ENCODE measurements around the gene POLR3GL.

Gene POLR3GL

DNA sequence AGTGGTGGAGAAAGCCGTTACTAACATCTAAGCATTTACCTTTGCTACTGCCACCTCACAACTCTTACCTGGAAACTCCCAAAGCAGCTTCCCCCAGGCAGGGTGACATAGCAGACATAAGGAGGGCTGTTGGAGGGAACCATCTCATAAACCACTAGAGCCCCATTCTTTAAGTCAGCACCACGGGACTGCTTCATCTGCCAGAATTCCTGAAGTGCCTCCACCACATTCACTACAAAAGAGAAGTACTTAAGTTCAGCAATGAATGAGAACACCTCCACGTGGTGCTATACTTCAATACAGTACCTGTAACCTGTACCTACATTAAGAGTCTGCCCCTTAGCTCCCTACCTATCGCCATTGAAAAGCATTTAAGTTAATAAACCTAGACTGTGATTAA lies 16.9 kb upstream of the POLR3GL start:
- no peak for FAIRE-seq
- no peak for DNase-seq (ENCODE audit: low spot score)

DNA sequence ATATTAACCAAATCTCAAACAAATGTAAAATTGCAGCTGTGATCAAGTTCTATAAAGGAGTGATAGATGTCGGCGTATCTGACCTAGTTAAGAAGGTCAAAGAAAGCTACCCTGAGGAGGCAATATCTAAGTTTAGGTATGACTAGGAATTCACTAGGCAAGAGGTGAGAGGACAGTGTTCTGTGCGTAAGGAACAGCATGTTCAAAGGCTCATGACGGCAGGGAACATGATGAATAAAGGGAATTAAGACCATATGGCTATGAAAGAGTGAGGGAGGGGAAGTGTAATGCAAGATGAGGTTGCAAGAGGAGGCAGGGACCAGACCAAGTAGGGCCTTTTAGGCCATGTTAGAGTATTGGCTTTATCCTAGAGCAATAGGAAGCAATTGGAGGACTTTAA lies 15.3 kb upstream of the POLR3GL start:
- DNase-seq (ENCODE audit: low spot score) (no peak), FAIRE-seq (no peak)

DNA sequence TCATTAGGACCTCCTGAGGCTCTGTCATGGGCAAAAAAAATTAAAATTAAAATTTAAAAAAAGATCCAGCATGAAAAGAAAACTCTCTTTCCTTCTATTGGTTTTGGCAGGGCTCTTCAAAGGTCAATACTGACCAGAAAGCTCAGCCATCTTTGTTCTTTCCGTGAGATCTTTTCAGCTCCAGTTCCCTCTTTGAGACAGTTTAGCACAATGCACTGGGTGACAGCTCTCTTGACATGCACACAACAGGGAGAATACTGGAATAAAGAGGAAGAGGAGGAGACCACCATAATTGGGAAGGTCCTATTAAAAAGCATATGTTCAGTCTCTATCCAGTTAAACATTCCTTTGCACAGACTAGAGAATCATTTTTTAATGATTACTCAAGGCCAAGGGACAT lies 13.0 kb upstream of the POLR3GL start:
- no peak for DNase-seq (ENCODE audit: low spot score)
- no peak for FAIRE-seq

DNA sequence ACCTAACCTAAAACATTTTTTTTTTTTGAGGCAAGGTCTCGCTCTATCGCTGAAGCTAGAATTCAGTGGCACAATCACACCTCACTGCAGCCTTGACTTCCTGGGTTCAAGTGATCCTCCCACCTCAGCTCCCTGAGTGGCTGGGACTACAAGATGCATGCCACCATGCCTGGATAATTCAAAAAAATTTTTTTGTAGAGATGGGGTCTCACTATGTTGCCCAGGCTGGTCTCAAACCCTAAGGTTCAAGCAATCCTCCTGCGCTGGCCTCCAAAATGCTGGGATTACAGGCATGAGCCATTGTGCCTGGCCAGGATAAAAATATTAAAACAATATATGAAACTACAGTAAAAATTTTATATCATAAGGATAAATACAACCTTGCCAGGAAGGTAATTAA lies 11.6 kb upstream of the POLR3GL start:
- FAIRE-seq (no peak), DNase-seq (ENCODE audit: low spot score) (no peak)

DNA sequence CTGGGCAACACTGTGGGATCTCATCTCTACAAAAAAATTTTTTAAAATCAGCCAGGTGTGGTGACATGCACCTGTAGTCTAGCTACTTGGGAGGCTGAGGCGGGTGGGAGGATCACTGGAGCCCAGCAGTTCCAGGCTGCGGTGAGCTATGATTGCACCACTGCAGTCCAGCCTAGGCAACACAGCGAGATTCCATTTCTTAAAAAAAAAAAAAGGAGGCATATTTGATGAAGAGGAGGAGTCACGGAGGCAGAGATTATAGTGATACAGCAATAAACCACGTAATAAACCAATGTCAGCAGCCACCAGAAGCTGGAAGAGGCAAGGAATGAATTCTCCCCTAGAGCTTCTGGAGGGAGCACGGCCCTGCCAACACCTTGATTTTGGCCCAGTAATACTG lies 10.6 kb upstream of the POLR3GL start:
- DNase-seq (ENCODE audit: low spot score): no peak
- no peak for FAIRE-seq

DNA sequence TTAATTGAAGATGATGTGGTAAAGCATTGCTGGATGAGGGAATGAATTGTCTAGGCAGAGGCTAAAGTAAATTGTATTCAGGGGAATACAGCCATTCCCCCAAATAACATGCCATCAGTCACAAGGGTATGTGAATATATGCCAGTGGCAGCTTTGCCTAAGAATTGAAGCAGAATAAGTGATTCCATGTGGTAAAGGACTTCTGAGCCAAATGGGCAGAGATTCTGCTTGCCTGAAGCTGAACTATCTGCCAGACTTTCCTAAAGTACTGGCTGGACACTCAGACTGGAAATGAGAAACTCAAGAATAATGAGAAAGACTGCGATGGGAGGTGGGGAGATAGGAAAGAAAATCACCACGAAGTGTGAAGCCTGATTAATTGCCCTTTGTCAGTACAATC lies 9.1 kb upstream of the POLR3GL start:
- DNase-seq (ENCODE audit: low spot score): no peak
- FAIRE-seq: no peak

DNA sequence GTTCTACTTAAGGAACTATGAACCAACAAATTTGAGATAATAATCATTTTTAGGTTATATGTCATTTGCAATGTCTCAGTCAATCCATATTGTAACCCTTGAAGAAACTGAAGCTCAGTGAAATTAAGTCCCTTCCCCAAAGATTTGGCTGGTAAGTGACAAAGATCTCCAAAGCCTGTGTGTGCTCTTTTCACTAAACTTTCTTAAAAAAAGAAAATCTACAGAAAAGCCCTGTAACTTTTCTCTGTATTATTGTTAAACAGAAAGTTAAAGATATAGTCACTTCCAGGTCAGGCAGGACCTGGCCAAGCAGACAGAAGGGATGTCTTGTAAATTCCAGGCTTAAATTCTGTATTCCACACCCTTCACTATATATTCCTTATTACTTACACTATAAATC lies 8.1 kb upstream of the POLR3GL start:
- DNase-seq (ENCODE audit: low spot score): no peak
- FAIRE-seq: no peak

DNA sequence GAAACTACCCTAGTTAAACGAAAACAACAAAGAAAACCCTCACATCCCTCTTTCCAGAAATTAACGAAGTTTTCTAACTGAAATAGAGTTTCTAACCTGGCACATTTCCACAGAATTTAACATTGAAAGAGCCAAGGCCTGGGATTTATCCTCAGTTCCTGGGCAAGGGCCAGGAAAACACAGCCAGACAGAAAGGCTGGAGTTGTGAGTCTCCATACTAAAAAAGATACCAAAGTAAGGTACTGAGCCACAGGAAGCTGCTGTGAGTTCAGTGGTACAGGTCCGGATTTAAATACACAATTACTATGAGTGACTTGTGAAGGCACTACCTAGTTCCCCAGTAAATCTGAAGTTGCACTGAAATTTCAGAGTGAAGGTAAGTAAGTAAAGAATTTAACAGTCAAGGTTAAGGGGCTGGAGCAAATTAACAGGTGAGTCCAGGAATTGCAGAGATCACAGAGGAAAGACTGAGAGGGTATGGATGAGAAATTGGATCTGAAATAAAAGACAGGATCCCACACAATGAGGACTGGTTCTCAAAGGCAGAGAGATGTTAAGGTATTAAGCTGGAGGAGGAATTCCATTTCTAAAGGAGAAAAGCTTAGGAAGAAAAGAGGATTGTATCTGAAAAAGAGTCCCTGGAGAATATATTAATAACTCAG lies 7.6 kb upstream of the POLR3GL start:
- DNase-seq (ENCODE audit: low spot score) (no peak), FAIRE-seq (no peak)

DNA sequence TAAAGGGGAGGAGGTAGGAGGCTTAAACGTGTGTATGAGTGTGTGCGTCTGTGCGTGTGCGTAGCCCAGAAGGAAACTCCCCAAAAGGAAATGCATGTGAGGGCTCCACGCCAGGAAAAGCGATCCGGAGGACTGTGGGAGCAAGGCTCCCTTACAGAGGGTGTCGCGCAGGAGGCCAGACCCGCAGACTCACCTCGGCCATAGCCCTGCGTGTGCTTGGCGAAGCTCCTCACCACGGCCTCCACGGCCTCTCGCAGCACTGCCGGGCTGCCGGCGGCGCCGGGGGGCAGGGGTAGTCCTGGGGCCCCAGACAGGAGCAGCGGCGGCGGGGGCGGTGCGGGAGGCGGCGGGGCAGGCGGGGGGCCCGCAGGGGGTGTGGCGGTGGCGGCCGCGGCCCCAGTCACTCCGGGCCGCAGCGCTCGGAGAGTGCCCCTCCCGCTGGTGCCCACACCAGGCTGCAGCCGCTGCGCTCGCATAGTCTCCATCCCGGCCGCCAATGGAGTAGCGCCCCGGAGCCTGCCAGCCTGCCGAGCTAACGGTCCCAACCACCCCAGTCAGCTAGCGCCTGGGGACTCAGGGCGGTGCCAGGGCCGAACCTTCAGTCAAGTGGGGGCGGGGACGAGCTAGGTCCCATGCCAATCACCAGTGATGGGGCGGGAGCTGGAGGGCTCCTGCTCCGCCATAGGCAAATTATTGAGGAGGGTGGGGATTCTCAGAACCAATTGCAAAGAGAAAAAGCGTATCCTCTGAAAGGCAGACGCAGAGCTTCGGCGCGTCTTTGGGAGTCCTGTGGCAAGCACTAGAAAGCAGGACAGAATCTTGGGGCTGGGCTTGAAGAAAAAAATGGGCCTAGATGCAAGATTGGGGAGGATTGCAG lies 6.8 kb upstream of the POLR3GL start, which contains the start of gene LIX1L:
LIX1L (minus strand) TSS at position 575 of the 877 bp plus-strand sequence; CDS start at position 485, 90 bp downstream.
- FAIRE-seq (no peak), DNase-seq (ENCODE audit: low spot score) (peak; percentile 95)

DNA sequence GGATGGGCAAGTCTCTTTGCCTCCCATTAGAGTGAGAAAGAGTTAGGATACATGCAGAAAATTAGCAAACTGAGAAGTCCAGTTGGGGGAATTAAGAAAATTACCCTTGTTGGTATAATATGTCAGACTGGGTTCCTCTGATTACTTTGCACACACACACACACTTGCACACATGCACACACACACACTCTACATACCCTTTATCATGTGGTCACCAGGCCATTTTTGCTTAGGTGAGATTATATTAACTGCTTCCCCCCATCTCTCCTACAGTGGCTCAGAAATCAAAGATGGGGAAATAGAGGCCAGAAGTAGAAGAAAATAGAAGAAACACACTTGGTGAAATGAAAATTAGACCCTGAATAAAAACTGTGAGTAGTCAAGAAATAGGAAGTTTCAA lies 5.8 kb upstream of the POLR3GL start:
- DNase-seq (ENCODE audit: low spot score) (no peak), FAIRE-seq (no peak)

DNA sequence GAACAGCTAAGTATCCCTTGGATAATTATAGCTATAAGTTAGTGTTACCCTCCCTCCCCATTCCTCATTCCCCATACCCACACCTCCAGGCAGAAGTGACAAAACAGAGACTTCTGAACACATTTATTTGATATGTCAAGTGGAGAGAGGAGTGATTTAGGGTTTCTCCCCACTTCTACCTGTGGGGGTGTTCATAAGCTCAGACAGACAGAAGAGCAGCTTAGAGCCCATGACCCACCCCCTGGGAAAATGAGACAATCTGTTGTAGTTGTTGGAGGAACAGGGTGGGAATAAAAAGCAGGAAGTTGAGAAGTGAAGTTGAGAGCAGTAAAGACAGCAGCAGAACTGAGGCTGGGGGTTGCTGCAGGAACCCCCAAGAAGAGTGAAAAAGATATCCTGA lies 5.2 kb upstream of the POLR3GL start:
- FAIRE-seq (no peak), DNase-seq (ENCODE audit: low spot score) (no peak)

DNA sequence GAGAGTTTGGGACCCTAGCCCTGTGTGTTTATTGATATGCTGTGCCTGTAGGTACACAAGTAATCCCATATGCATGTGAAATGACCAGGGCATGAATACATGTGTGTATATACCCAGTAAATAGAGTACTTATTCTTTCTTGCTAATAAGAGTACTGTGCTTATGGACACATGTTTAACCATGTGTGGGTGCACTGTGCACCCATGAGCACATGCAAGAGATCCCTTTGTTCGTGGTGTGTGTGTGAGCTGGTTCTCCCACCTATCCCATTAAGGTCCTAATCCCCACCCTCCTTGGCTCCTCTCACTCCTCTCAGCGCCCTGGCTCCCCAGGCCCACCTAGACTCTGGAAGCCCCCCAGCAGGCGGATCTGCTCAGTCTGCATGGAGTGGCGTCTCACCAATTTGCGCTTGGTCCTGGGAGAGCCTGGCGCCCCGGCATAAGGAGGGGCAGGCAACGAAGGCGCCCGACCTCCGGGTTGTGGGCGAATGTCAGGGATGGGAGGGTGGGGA lies 4.5 kb upstream of the POLR3GL start:
- FAIRE-seq: no peak
- DNase-seq (ENCODE audit: low spot score): no peak

DNA sequence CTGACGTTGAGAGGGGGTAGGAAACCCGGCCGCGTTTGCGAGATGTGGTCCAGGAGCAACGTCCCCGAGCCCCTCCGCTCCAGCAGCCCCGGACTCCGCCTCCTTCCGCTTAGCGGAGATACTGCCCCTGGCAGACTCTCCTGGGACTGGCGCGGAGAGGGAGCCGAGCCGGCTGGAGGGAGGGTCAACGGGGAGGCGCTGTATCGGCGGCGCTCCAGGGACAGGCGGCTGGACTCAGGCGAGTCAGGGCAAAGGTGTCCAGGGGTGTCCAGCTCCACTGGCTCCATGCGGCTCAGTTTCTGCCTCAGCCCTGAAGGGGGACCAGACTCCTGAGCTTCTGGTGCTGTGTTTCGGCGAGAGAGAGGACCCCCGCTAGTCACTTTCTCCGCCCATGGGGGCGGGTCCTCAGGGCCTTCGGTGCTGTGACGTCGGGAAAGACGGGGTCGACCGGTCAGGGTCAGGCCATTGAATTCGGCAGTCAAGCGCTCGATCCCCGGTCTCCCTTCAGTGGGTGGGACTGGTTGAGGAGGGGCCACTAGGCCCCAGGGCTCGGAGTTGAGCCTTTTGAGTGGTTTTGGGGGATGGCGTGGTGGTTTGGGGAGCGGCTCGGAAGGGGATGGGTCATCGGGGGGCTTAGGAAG lies 3.9 kb upstream of the POLR3GL start:
- no peak for DNase-seq (ENCODE audit: low spot score)
- FAIRE-seq: no peak

DNA sequence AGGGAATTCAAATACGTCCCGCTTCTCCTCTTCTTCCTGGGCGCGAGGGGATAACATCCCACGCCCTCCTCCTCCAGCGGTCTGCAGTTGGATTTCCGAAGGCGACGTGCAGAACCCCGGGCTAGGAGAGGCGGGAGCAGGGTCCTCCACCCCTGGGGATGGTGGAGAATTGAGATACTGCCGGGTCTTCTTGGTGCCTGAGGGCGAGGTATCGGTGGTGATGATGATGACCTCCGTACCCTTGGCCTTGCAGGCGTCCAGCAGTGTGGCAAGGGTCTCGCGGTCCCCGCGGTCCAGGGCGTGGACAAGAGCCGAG lies 3.4 kb upstream of the POLR3GL start:
- FAIRE-seq (no peak), DNase-seq (ENCODE audit: low spot score) (no peak)

DNA sequence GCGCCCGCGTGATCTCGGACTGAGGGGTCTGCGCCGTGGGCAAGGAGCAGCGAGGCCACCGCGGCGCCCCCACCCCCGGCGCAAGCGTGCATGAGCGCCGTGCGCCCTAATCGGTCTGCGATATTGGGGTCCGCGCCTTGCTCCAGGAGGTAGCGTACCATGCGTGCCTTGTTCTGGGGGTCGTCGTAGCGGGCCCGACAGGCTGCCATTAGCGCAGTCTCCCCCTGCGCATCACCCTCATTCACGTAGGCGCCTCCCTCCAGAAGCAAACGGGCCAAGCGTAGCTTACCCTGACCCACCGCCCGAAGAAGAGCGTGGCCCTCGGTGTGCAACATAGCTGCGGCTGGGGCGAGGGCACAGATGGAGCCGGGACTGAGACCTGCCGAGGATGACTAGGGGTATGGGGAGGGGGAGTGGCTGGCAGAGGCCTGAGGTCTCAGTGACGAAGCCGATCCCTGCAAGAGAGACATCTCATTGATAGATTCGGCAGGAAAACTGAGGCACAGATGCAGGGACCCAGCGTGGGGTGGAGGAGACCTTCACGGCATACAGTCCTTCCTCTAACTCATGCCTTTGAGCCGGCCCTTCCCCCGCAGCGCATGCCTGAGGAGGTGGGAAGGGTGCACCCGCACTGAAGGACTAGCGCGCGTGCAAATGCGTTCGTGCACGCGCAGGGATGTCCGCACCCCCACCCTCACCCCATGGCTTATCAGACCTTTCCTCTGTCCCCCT lies 2.9 kb upstream of the POLR3GL start:
- DNase-seq (ENCODE audit: low spot score) (peak; percentile 39), FAIRE-seq (no peak)

DNA sequence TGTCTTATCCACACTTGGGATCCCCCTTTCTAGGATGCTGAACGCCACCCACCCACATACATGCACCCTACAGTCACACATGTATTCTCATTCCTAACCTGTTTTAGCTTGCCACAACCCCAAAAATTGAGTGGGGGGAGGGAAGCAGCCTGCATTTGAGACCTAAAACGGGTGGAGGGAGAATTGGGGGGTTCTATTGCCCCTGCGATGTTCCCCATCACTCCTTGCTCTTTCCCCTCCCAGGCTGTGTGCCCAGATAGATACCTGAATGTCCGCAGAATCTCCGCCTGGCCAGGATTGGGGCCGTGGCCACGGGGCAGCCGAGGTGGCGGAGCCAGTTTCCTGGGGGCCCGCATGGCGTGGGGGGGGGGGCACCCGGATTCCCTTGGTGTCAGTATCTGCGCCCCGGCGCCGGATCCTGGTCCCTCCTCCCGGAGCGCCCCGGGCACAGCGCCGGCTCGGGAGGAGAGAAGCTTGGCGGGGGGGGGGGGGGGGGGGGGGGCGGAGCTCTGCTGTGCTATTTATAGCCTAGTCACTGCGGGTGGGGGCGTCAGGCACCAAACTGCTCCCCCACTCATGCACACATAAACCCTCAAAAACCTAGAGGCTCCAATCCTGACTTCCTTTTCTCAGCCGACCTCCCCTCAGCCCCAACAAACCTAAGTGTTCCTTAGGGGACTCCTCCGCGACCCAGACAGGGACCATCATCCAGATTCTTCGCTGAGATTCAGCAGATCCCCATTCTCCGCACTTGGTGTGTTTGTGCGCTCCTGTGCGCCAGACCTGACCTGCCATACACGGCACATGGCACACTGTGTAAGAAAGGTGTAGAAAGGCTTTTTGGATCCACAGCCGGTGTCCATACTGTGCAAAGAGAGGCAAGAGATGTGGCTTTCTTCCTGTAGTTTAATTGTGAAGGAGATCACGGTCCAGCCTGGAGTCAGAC lies 2.1 kb upstream of the POLR3GL start:
- DNase-seq (ENCODE audit: low spot score) (peak; percentile 66), FAIRE-seq (no peak)

DNA sequence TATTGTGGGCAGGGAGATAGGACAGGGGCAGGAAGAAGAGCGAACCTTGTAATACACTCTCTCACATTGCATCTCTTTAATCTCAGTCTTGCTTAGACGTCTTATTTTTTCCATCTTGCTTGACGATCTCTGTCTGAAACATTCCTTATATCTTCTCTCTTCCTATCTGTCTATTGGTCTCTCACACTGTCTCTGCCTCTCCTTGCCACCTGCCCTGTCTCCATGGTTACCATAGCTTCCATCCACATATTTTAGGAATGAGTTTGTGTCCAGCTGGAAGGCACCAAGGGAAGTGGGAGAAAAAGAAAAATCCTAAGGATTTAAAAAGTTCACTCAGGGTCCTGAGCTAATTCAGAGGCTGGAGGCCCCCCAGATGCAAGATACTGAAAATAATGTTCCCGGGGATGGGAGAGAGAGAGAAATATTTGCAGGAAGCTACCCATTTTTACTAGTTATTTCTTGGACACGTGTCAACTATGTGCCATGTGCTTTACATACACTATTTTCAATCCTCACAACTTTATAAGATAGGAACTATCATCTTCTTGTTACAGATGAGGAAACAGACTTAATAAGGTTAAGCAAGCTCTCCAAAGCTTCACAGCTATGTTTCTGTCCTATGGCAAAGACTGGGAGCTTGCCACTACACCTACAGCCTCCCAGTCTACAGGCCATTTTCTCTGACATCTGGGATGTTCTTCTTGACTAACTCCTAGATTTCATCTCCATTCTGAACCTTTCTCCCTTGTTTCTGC lies 1.0 kb upstream of the POLR3GL start:
- DNase-seq (ENCODE audit: low spot score) (peak; percentile 67), FAIRE-seq (no peak)

DNA sequence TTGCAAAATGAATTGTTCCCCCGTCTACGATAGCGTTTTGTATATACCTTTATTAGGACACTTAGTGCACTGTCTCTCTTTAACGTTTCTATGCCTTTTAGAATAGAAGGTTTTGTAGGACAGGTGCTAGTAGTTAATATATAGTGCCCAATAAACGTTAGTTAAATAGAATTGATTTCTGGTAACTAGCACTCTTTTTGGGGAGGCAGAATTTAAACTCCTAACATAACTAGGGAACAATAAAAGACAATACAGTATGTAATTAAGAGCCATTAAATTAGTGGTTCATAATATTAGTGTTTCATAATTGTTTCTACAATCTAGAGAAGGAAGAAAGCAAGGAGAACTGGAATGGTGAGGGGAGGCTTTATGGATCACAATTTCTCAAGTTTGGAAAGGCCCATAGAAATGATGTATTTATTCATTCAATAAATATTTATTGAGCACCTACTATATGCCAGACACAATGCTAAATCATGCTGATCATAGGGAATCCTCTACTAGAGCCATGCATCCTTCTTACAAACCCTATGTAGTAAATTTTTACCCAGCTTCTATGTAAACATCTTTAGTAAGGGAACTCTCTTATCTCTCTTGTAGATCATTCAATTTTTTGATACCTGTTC lies 742 bp downstream of the POLR3GL start:
- no peak for FAIRE-seq
- DNase-seq (ENCODE audit: low spot score): no peak

DNA sequence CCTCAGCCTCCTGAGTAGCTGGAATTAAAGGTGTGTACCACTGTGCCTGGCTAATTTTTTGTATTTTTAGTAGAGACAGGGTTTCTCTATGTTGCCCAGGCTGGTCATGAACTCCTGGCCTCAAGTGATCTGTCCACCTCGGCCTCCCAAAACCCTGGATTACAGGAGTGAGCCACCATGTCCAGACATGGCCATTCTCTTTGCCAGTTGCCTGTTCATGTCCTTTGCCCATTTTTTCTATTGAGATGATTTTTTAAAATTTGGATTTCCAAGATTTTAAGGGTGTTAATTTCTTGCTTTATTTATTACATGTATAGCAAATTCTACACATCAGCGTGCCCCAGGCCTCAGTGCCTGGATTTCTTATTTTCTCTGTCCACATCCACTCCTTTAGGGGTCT lies 2.8 kb downstream of the POLR3GL start:
- FAIRE-seq (no peak), DNase-seq (ENCODE audit: low spot score) (no peak)

All from urothelium cell line (cell line).